ENCODE measurements around the gene ANKRD40CL.

DNA sequence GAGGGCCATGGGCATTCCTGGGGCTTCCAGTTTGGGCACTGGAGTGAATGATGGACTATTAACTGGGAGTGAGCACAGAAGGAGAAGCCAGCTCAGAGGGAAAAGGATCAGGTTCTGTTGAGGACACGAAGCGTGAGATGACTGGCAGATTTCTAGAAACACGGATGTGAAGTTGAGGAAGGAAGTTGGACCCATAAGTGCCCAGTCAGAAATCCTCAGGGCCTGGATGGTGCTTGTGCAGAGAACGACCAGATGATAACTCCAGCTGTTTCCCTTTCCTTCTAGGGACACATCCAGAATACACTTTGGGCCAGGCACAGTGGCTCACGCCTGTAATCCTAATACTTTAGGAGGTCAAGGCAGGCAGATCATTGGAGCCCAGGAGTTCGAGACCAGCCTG is 23.3 kb upstream of the ANKRD40CL start:
- TF ChIP-seq, protein P1, sequence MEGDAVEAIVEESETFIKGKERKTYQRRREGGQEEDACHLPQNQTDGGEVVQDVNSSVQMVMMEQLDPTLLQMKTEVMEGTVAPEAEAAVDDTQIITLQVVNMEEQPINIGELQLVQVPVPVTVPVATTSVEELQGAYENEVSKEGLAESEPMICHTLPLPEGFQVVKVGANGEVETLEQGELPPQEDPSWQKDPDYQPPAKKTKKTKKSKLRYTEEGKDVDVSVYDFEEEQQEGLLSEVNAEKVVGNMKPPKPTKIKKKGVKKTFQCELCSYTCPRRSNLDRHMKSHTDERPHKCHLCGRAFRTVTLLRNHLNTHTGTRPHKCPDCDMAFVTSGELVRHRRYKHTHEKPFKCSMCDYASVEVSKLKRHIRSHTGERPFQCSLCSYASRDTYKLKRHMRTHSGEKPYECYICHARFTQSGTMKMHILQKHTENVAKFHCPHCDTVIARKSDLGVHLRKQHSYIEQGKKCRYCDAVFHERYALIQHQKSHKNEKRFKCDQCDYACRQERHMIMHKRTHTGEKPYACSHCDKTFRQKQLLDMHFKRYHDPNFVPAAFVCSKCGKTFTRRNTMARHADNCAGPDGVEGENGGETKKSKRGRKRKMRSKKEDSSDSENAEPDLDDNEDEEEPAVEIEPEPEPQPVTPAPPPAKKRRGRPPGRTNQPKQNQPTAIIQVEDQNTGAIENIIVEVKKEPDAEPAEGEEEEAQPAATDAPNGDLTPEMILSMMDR (IDR thresholded peaks at IDR 0.05 in 8 of 11, conservative IDR thresholded peaks at IDR 0.05 in 3 of 11) = no peak
- TF ChIP-seq POLR2A (IDR thresholded peaks at IDR 0.05) = no peak
